K562 (cell line): ENCODE data around the gene AGAP1. TPM values are rescaled to one million over a fixed set of nuclear protein-coding genes. Genes with fewer than 3 reads are reported as not detected.

Source experiments
- ATAC-seq: fragments of 200-7000 bp; cut with Tn5 transposase; 3 replicates; pipeline ENCODE4 v1.9.1; 2020; ENCODE audit warnings: moderate library complexity
- BruUV-seq: library from RNA; stranded (reverse); fragments of 400-500 nt; replicated peaks from 2 replicates; lab custom pipeline; 2021; lab: Mats Ljungman, UMichigan
- CTCF ChIA-PET: fragments of 300-600 bp; formaldehyde crosslinking; extraction: SDS; loops from one replicate; lab custom pipeline; 2021; ENCODE audit warnings: low intra/inter-chr PET ratio; lab: Yijun Ruan, JAX
- POLR2A ChIA-PET: fragments of 300-600, 350-650 bp; sonication (Branson Sonifier 250); formaldehyde crosslinking; extraction: SDS; loops from one replicate; lab custom pipeline; 2021; ENCODE audit warnings: antibody characterized with exemption, inconsistent platforms; lab: Yijun Ruan, JAX
- DNase-seq, 4 experiments: peaks; one replicate each; pipeline versions ENCODE4 v3.0.0 to v3.0.0-alpha.2; 2011 to 2018; ENCODE audit warnings: low spot score in 3 of 4, mixed read lengths in 3 of 4; ENCODE audit errors: extremely low read depth in 1 of 4
- FAIRE-seq: peaks from 2 replicates; lab custom pipeline; 2011; peaks lifted over from hg19 to GRCh38; lab: Jason Lieb, UNC
- H2AFZ ChIP-seq: 2 replicates; pipeline ENCODE4 v1.6.0; 2011; ENCODE audit warnings: low read depth, low read length, control low read depth, inconsistent platforms
- H3K27ac ChIP-seq: fragments of 200-600 bp; 3 replicates; pipeline ENCODE4 v1.8.0; 2011; ENCODE audit warnings: low read depth, mild to moderate bottlenecking, control low read depth, inconsistent platforms, low read length, moderate library complexity, mixed read lengths; ENCODE audit errors: extremely low read depth
- H3K27me3 ChIP-seq, 2 experiments: fragments of 300-600 bp in 1 of 2; 2 replicates in 1 of 2; 3 replicates in 1 of 2; pipeline versions ENCODE4 v1.6.0 to v1.8.0; 2011; ENCODE audit warnings: inconsistent platforms in 2 of 2, low read length in 2 of 2, mild to moderate bottlenecking in 1 of 2, mixed read lengths in 1 of 2, moderate library complexity in 1 of 2; ENCODE audit not compliant: control insufficient read depth in 2 of 2, insufficient read depth in 2 of 2
- H3K36me3 ChIP-seq: fragments of 300-600 bp; 3 replicates; pipeline ENCODE4 v1.8.0; 2011; ENCODE audit warnings: mild to moderate bottlenecking, low read length, inconsistent platforms; ENCODE audit not compliant: control insufficient read depth, insufficient read depth
- H3K4me1 ChIP-seq, 2 experiments: fragments of 200-600 bp in 1 of 2; replicated peaks in 1 of 2; 2 replicates in 1 of 2; 3 replicates in 1 of 2; pipeline versions ENCODE4 v1.5.1 to v1.8.0; 2011; ENCODE audit warnings: inconsistent platforms in 2 of 2, low read length in 2 of 2, mild to moderate bottlenecking in 1 of 2, mixed read lengths in 1 of 2, moderate library complexity in 1 of 2; ENCODE audit not compliant: control insufficient read depth in 2 of 2, insufficient read depth in 2 of 2
- H3K4me2 ChIP-seq: 2 replicates; pipeline ENCODE4 v1.6.1; 2011; ENCODE audit warnings: low read length, control low read depth, inconsistent platforms, mixed read lengths; ENCODE audit not compliant: insufficient read depth
- H3K4me3 ChIP-seq: fragments of 200-600 bp; sonication (generic), shearing (Covaris generic); 2 replicates; pipeline ENCODE4 v1.5.1; 2016; ENCODE audit warnings: control low read depth, inconsistent platforms
- H3K79me2 ChIP-seq: fragments of 200-600 bp; 3 replicates; pipeline ENCODE4 v1.8.0; 2011; ENCODE audit warnings: low read length, inconsistent platforms; ENCODE audit not compliant: control insufficient read depth, insufficient read depth
- H3K9ac ChIP-seq, 2 experiments: 2 replicates each; pipeline versions ENCODE4 v1.6.0 to v1.6.1; 2011; ENCODE audit warnings: low read depth in 2 of 2, low read length in 2 of 2, control low read depth in 1 of 2, inconsistent platforms in 1 of 2, mild to moderate bottlenecking in 1 of 2, mixed read lengths in 1 of 2; ENCODE audit not compliant: insufficient read depth in 1 of 2
- H3K9me1 ChIP-seq: one replicate; pipeline ENCODE4 v1.6.0; 2011; ENCODE audit warnings: inconsistent platforms, mild to moderate bottlenecking, low read length, moderate library complexity; ENCODE audit not compliant: control insufficient read depth, insufficient read depth
- H3K9me3 ChIP-seq: replicated peaks from 2 replicates; pipeline ENCODE4 v1.5.1; 2011; ENCODE audit warnings: low read depth, low read length, inconsistent platforms; ENCODE audit not compliant: control insufficient read depth, insufficient read depth
- H4K20me1 ChIP-seq: replicated peaks from 2 replicates; pipeline ENCODE4 v1.6.1; 2011; ENCODE audit warnings: low read length, inconsistent platforms, mixed read lengths; ENCODE audit not compliant: control insufficient read depth, insufficient read depth
- BRF1 ChIP-seq: IDR thresholded peaks from 3 replicates; pipeline ENCODE4 v1.6.1; 2011; ENCODE audit warnings: borderline replicate concordance, mild to moderate bottlenecking; ENCODE audit not compliant: insufficient read length; ENCODE audit errors: extremely low read depth
- ILK ChIP-seq: fragments of 450-650 bp; IDR thresholded peaks from 2 replicates; pipeline ENCODE4 v1.6.1; 2016; ENCODE audit warnings: missing genetic modification characterization, low read depth, mild to moderate bottlenecking, missing compliant biosample characterization, moderate library complexity, borderline replicate concordance
- MYBL2 ChIP-seq, 2 experiments: fragments of 450-650 bp in 1 of 2; sonication (generic) in 1 of 2; formaldehyde crosslinking in 1 of 2; IDR thresholded peaks; 2 replicates each; pipeline versions ENCODE4 v1.6.1 to v1.8.1; 2017 to 2022; ENCODE audit warnings: borderline replicate concordance in 1 of 2, inconsistent platforms in 1 of 2, low read depth in 1 of 2, mild to moderate bottlenecking in 1 of 2, missing genetic modification reagents in 1 of 2, moderate library complexity in 1 of 2
- MYC ChIP-seq, 2 experiments: fragments of 250-450 bp in 1 of 2; sonication (Bioruptor Pico) in 1 of 2; IDR thresholded peaks; 2 replicates each; pipeline versions ENCODE4 v1.5.1 to v1.6.1; 2012 to 2021; ENCODE audit warnings: low read depth in 2 of 2, borderline replicate concordance in 1 of 2, improper control_type of control experiment in 1 of 2, low read length in 1 of 2, mild to moderate bottlenecking in 1 of 2, moderate library complexity in 1 of 2
- MYNN ChIP-seq, 2 experiments: sonication (generic); formaldehyde crosslinking in 1 of 2; IDR thresholded peaks; 2 replicates each; pipeline versions ENCODE4 v1.5.0 to v1.6.1; 2016 to 2020; ENCODE audit warnings: antibody characterized with exemption in 1 of 2, missing genetic modification reagents in 1 of 2
- NR2C1 ChIP-seq, 2 experiments: fragments of 450-650 bp; IDR thresholded peaks; 2 replicates each; pipeline ENCODE4 v1.6.1; 2017; ENCODE audit warnings: mild to moderate bottlenecking in 2 of 2, antibody characterized with exemption in 1 of 2, inconsistent platforms in 1 of 2, missing compliant biosample characterization in 1 of 2, missing genetic modification characterization in 1 of 2
- NUFIP1 ChIP-seq: fragments of 450-650 bp; IDR thresholded peaks from 2 replicates; pipeline ENCODE4 v1.6.1; 2018; ENCODE audit not compliant: partially characterized antibody
- SIN3A ChIP-seq, 2 experiments: fragments of 150-350 bp in 1 of 2; IDR thresholded peaks; 2 replicates each; pipeline ENCODE4 v1.6.1; 2011 to 2016; ENCODE audit warnings: borderline replicate concordance in 2 of 2, low read depth in 2 of 2, low read length in 2 of 2, mild to moderate bottlenecking in 2 of 2, moderate library complexity in 2 of 2; ENCODE audit not compliant: control insufficient read depth in 1 of 2
- TCFL5 ChIP-seq: fragments of 250-450 bp; sonication (Bioruptor Pico); conservative IDR thresholded peaks from 2 replicates; pipeline ENCODE4 v1.6.1; 2021; ENCODE audit warnings: mild to moderate bottlenecking, moderate library complexity, matching md5 sums
- ZNF134 ChIP-seq: fragments of 250-450 bp; sonication (Bioruptor Pico); conservative IDR thresholded peaks from 2 replicates; pipeline ENCODE4 v1.4.0; 2020
- ZNF174 ChIP-seq: fragments of 250-450 bp; sonication (Bioruptor Pico); IDR thresholded peaks from 2 replicates; pipeline ENCODE4 v1.4.0; 2020; ENCODE audit warnings: mild to moderate bottlenecking
- ZSCAN32 ChIP-seq: fragments of 450-650 bp; formaldehyde crosslinking; IDR thresholded peaks from 2 replicates; pipeline ENCODE4 v1.4.0; 2020; ENCODE audit warnings: mild to moderate bottlenecking, moderate library complexity
- WGBS: fragments of 100-300 bp; shearing (Covaris generic); methylation state at CpG from one replicate; pipeline ENCODE4 v1.1.6; 2016; ENCODE audit warnings: low coverage, mixed read lengths; ENCODE audit not compliant: insufficient coverage; ENCODE audit errors: missing lambda C conversion rate; 5-methylcytosine and 5-hydroxymethylcytosine counted together
- in situ Hi-C: fragments of 300-500 bp; cut with MboI; formaldehyde crosslinking; loops from 4 replicates; pipeline ENCODE4 v1.15.0; 2018; ENCODE audit warnings: inconsistent platforms, mixed read lengths
- intact Hi-C: fragments of 100-400 bp; cut with micrococcal nuclease; formaldehyde crosslinking; loops from 2 replicates; pipeline ENCODE4 v1.14.2; 2022
- polyA plus RNA-seq, 8 experiments: library from polyadenylated mRNA; depleted of rRNA in 4 of 8; stranded (reverse) in 5 of 8; unstranded in 3 of 8; fragments of >200 nt; fragmentation: Nextera tagmentation in 2 of 8; fragmentation: Illumina TruSeq in 1 of 8; extraction: Ambion mirVana in 2 of 8; extraction: Trizol in 1 of 8; gene quantifications; 2 replicates each; pipeline versions ENCODE4 v1.2.1 to v1.2.3, GENCODE V29; 2011 to 2014; ENCODE audit warnings: inconsistent platforms in 1 of 8, missing spikeins in 1 of 8
- total RNA-seq, 7 experiments: library from RNA; depleted of rRNA in 6 of 7; stranded (reverse); fragments of >200 nt in 6 of 7; fragmentation: Illumina TruSeq in 2 of 7; extraction: Trizol in 2 of 7; gene quantifications; 2 replicates each; pipeline versions ENCODE4 v1.2.1 to v1.2.3, GENCODE V29; 2011 to 2021; ENCODE audit warnings: low replicate concordance in 1 of 7

AGAP1 gene
- total and polyA plus RNA-seq, 9 of the 15 experiments (the other 6 are each of a cell fraction or from before 2014, with no cell fraction given): 1.3 to 24.0 (median 10.6) TPM

GRCh38 chr2:235556901-235557300 is 63.1 kb downstream of the AGAP1 start:
- peaks cover 76% of the 10 kb centered on the region for H4K20me1 ChIP-seq
- peaks cover 5% of the 10 kb centered on the region in 2 experiments; a peak in 2 of 5 replicates for H3K4me1 ChIP-seq
- in situ Hi-C loops: no loop called here
- ChIA-PET CTCF (no interaction called here), POLR2A (no interaction called here)
- no peaks in the 10 kb centered on the region for H3K36me3 ChIP-seq
- H3K9ac ChIP-seq: no peak overlapping the region
- ATAC-seq (no peak), DNase-seq (no peak), FAIRE-seq (no peak)
- intact Hi-C loops: no loop called here
- 50% methylated on average over 4 of the region's 8 CpGs for WGBS
- no peak overlapping the region for H3K4me2 ChIP-seq
- no peak for TF ChIP-seq NR2C1 (IDR thresholded peaks at IDR 0.05)
- TF ChIP-seq NR2C1 (tag; IDR thresholded peaks at IDR 0.05): no peak
- no peak overlapping the region for H3K4me3 ChIP-seq
- no peak overlapping the region for H2AFZ ChIP-seq
- no peak overlapping the region for H3K27ac ChIP-seq
- no peaks in the 10 kb centered on the region for H3K9me3 ChIP-seq
- no peaks in the 10 kb centered on the region for H3K27me3 ChIP-seq
- BruUV-seq: no TSS peak
- H3K79me2 ChIP-seq: peaks cover 97% of the 10 kb centered on the region
- peaks cover 23% of the 10 kb centered on the region for H3K9me1 ChIP-seq

DNA sequence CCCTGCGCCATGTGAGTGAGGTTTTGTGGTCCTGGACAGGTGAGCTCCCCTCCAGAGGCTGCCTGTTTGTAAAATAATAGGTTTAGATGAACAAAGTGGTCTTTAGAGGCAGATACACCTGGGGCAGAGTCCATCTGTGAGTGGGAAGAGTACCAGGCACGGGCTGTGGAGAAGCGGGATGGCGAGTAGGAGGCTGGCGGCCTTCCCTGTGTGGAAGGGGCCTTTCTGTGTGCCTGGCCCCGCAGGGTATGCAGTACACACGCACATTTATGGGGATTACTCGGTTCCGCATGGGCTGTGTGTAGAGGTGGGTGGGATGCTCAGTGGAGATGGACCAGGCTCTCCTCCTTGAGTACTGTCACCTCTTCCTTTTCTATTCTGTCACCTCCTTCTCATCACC is 64.1 kb downstream of the AGAP1 start:
- intact Hi-C loops (no loop called here), in situ Hi-C loops (no loop called here)
- no peak for TF ChIP-seq MYC (IDR thresholded peaks at IDR 0.05; ENCODE audit: low read depth, low read length)
- no peak for TF ChIP-seq MYC (CRISPR knock-in tag; IDR thresholded peaks at IDR 0.05; ENCODE audit: borderline replicate concordance, low read depth)
- no peak for TF ChIP-seq ZSCAN32
- TF ChIP-seq MYNN (IDR thresholded peaks at IDR 0.05): no peak
- TF ChIP-seq MYNN (CRISPR knock-in tag; IDR thresholded peaks at IDR 0.05): no peak
- no peak for TF ChIP-seq ZNF174 (CRISPR knock-in tag)
- TF ChIP-seq BRF1: no peak
- no peak for TF ChIP-seq ZNF134
- no peak for TF ChIP-seq ILK (tag)
- TF ChIP-seq NUFIP1: no peak
- TF ChIP-seq MYBL2 (IDR thresholded peaks at IDR 0.05; ENCODE audit: low read depth): no peak
- no peak for TF ChIP-seq MYBL2 (CRISPR knock-in tag; IDR thresholded peaks at IDR 0.05; ENCODE audit: borderline replicate concordance)
- TF ChIP-seq TCFL5 (CRISPR knock-in tag): no peak
- TF ChIP-seq SIN3A (IDR thresholded peaks at IDR 0.05; ENCODE audit: borderline replicate concordance in 2 of 2, control insufficient read depth in 1 of 2, low read depth in 2 of 2, low read length in 2 of 2): no peak
- TF ChIP-seq NR2C1 (IDR thresholded peaks at IDR 0.05): no peak
- no peak for TF ChIP-seq NR2C1 (tag; IDR thresholded peaks at IDR 0.05)
- Histone ChIP-seq H3K27me3 (no peaks in the 10 kb centered on the region), H3K79me2 (peaks cover 95% of the 10 kb centered on the region), H3K4me3 (no peak overlapping the region), H3K4me2 (no peak overlapping the region), H3K27ac (no peak overlapping the region), H2AFZ (no peak overlapping the region), H3K4me1 (peaks cover 5 to 6% of the 10 kb centered on the region in 2 experiments; a peak in 3 of 5 replicates), H3K36me3 (no peaks in the 10 kb centered on the region), H3K9ac (no peak overlapping the region), H3K9me1 (peaks cover 23% of the 10 kb centered on the region), H4K20me1 (peaks cover 72% of the 10 kb centered on the region), H3K9me3 (no peaks in the 10 kb centered on the region)
- ATAC-seq: no peak
- BruUV-seq: no TSS peak
- ChIA-PET POLR2A (no interaction called here), CTCF (no interaction called here)
- DNase-seq: no peak
- 87% methylated on average over 4 of the region's 9 CpGs for WGBS
- FAIRE-seq: no peak
